HepG2 (cell line): ENCODE measurements around the gene ZNRF3. TPM values are rescaled to one million over a fixed set of nuclear protein-coding genes. Genes with fewer than 3 reads are reported as not detected.

Source experiments
- ATAC-seq: fragments of 200-7000 bp; cut with Tn5 transposase; 3 replicates; pipeline ENCODE4 v1.9.1; 2020; ENCODE audit warnings: mild to moderate bottlenecking, moderate library complexity
- BruUV-seq: library from RNA; stranded (reverse); fragments of 400-500 nt; replicated peaks from 2 replicates; lab custom pipeline; 2021; lab: Mats Ljungman, UMichigan
- CTCF ChIA-PET: fragments of 300-600 bp; formaldehyde crosslinking; extraction: SDS; loops from one replicate; lab custom pipeline; 2021; ENCODE audit warnings: low total read pairs, inconsistent platforms, low intra/inter-chr PET ratio; lab: Yijun Ruan, JAX
- POLR2A ChIA-PET: fragments of 350-600 bp; sonication (Branson Sonifier 250); formaldehyde crosslinking; loops from one replicate; lab custom pipeline; 2020; ENCODE audit warnings: antibody characterized with exemption, inconsistent platforms; lab: Yijun Ruan, JAX
- DNase-seq: peaks from one replicate; pipeline ENCODE4 v3.0.0-alpha.2; 2015; ENCODE audit warnings: low spot score
- FAIRE-seq: peaks from 3 replicates; lab custom pipeline; 2011; peaks lifted over from hg19 to GRCh38; lab: Jason Lieb, UNC
- H2AFZ ChIP-seq: one replicate; pipeline ENCODE4 v1.6.1; 2011; ENCODE audit warnings: low read length, inconsistent platforms
- H3K27ac ChIP-seq: fragments of 300-600 bp; 3 replicates; pipeline ENCODE4 v1.8.0; 2011; ENCODE audit warnings: mixed run types, mild to moderate bottlenecking, mixed read lengths, low read length, inconsistent platforms; ENCODE audit not compliant: insufficient read depth; ENCODE audit errors: extremely low read length
- H3K27me3 ChIP-seq, 2 experiments: fragments of 200-600 bp in 1 of 2; 2 replicates in 1 of 2; 3 replicates in 1 of 2; pipeline versions ENCODE4 v1.6.0 to v1.8.0; 2011; ENCODE audit warnings: low read length in 2 of 2, mild to moderate bottlenecking in 2 of 2, moderate library complexity in 2 of 2, inconsistent platforms in 1 of 2; ENCODE audit not compliant: insufficient read depth in 2 of 2, control insufficient read depth in 1 of 2
- H3K36me3 ChIP-seq, 2 experiments: fragments of 200-600 bp in 1 of 2; replicated peaks in 1 of 2; 2 replicates in 1 of 2; 3 replicates in 1 of 2; pipeline versions ENCODE4 v1.5.1 to v1.8.0; 2011; ENCODE audit warnings: low read length in 2 of 2, inconsistent platforms in 1 of 2; ENCODE audit not compliant: insufficient read depth in 2 of 2, control insufficient read depth in 1 of 2
- H3K4me1 ChIP-seq: 2 replicates; pipeline ENCODE4 v1.5.1; 2012; ENCODE audit warnings: low read length, inconsistent platforms; ENCODE audit not compliant: insufficient read depth
- H3K4me2 ChIP-seq: 2 replicates; pipeline ENCODE4 v1.6.0; 2011; ENCODE audit warnings: low read depth, low read length, inconsistent platforms
- H3K4me3 ChIP-seq, 3 experiments: fragments of 200-600 bp in 1 of 3; sonication (generic), shearing (Covaris generic) in 1 of 3; replicated peaks in 1 of 3; 2 replicates each; pipeline ENCODE4 v1.5.1; 2011 to 2016; ENCODE audit warnings: low read length in 3 of 3, inconsistent platforms in 2 of 3, low read depth in 2 of 3, mild to moderate bottlenecking in 2 of 3, control low read depth in 1 of 3, mixed read lengths in 1 of 3; ENCODE audit not compliant: insufficient read depth in 1 of 3
- H3K79me2 ChIP-seq: one replicate; pipeline ENCODE4 v1.6.1; 2011; ENCODE audit warnings: low read length, inconsistent platforms; ENCODE audit not compliant: insufficient read depth
- H3K9ac ChIP-seq: 2 replicates; pipeline ENCODE4 v1.6.0; 2011; ENCODE audit warnings: mild to moderate bottlenecking, low read depth, low read length, inconsistent platforms; ENCODE audit not compliant: insufficient read depth
- H3K9me3 ChIP-seq: 2 replicates; pipeline ENCODE4 v1.5.1; 2012; ENCODE audit warnings: mild to moderate bottlenecking, low read length
- H4K20me1 ChIP-seq: 2 replicates; pipeline ENCODE4 v1.6.0; 2011; ENCODE audit warnings: inconsistent platforms, mild to moderate bottlenecking, low read length, moderate library complexity; ENCODE audit not compliant: insufficient read depth
- CEBPB ChIP-seq: IDR thresholded peaks from 2 replicates; pipeline ENCODE4 v1.6.1; 2011; ENCODE audit warnings: low read depth, low read length, improper control_type of control experiment, borderline replicate concordance
- CEBPG ChIP-seq: IDR thresholded peaks from 2 replicates; pipeline ENCODE4 v1.6.1; 2016
- ERF ChIP-seq: IDR thresholded peaks from 2 replicates; pipeline ENCODE4 v1.6.1; 2018; ENCODE audit warnings: missing biosample characterization, missing genetic modification reagents
- MBNL3 ChIP-seq: fragments of 250-450 bp; sonication (Bioruptor Pico); conservative IDR thresholded peaks from 2 replicates; pipeline ENCODE4 v1.8.0; 2022; ENCODE audit warnings: mild to moderate bottlenecking, inconsistent platforms
- NAIF1 ChIP-seq: sonication (generic); formaldehyde crosslinking; IDR thresholded peaks from 2 replicates; pipeline ENCODE4 v1.5.0; 2020; ENCODE audit warnings: mild to moderate bottlenecking, missing genetic modification reagents, borderline replicate concordance
- POGZ ChIP-seq: sonication (generic); formaldehyde crosslinking; IDR thresholded peaks from 2 replicates; pipeline ENCODE4 v1.4.0; 2020; ENCODE audit warnings: mild to moderate bottlenecking, missing genetic modification reagents
- ZMYM4 ChIP-seq: sonication (generic); formaldehyde crosslinking; IDR thresholded peaks from 2 replicates; pipeline ENCODE4 v1.8.1; 2023; ENCODE audit warnings: mild to moderate bottlenecking, missing genetic modification reagents
- ZNF333 ChIP-seq: sonication (generic); formaldehyde crosslinking; IDR thresholded peaks from 2 replicates; pipeline ENCODE4 v1.4.0; 2020; ENCODE audit warnings: mild to moderate bottlenecking, missing genetic modification reagents, borderline replicate concordance
- ZNF33A ChIP-seq: sonication (generic); formaldehyde crosslinking; IDR thresholded peaks from 2 replicates; pipeline ENCODE4 v1.5.1; 2020; ENCODE audit warnings: missing genetic modification reagents, mild to moderate bottlenecking, moderate library complexity, borderline replicate concordance
- ZNF407 ChIP-seq: sonication (generic); formaldehyde crosslinking; IDR thresholded peaks from one replicate; pipeline ENCODE4 v1.5.1; 2020; ENCODE audit warnings: mild to moderate bottlenecking, missing genetic modification reagents; ENCODE audit errors: not compliant biosample characterization
- WGBS: methylation state at CpG from one replicate; pipeline ENCODE4 v1.1.6; 2017; ENCODE audit warnings: low lambda C conversion rate; 5-methylcytosine and 5-hydroxymethylcytosine counted together
- in situ Hi-C: cut with HindIII; loops from 2 replicates; pipeline ENCODE4 v1.10.0; 2017; ENCODE audit warnings: low pct_unique_long_range_greater_than_20kb; ENCODE audit not compliant: extremely low pct_ligation_motif_present
- intact Hi-C: fragments of 100-400 bp; cut with micrococcal nuclease; formaldehyde crosslinking; loops from one replicate; pipeline ENCODE4 v1.10.0; 2022; ENCODE audit not compliant: unreplicated experiment
- polyA plus RNA-seq, 8 experiments: library from polyadenylated mRNA; depleted of rRNA in 3 of 8; stranded (reverse) in 7 of 8; unstranded in 1 of 8; fragments of >200 nt; fragmentation: Illumina TruSeq in 4 of 8; extraction: Trizol in 4 of 8; gene quantifications; 2 replicates each; pipeline versions ENCODE4 v1.2.1 to v1.2.3, GENCODE V29; 2011 to 2016; ENCODE audit warnings: low read depth in 4 of 8, missing spikeins in 1 of 8, mixed read lengths in 1 of 8; ENCODE audit not compliant: insufficient read depth in 1 of 8
- total RNA-seq, 5 experiments: library from RNA; depleted of rRNA; stranded (reverse); fragments of >200 nt; fragmentation: Illumina TruSeq; extraction: Trizol; gene quantifications; 2 replicates each; pipeline ENCODE4 v1.2.3, GENCODE V29; 2016; ENCODE audit warnings: low read depth in 1 of 5
- TF ChIP-seq, protein P1 (sequence below): sonication (generic); formaldehyde crosslinking; IDR thresholded peaks from 2 replicates; pipeline ENCODE4 v1.4.0; 2020; ENCODE audit warnings: missing genetic modification reagents, borderline replicate concordance

Gene ZNRF3
- total and polyA plus RNA-seq, 2 of the 13 experiments (the other 11 are each of a cell fraction or from before 2014, with no cell fraction given): 20.3 to 36.7 TPM

- no peak for TF ChIP-seq MBNL3 (CRISPR knock-in tag)
- no peak for TF ChIP-seq ERF
- no peak for TF ChIP-seq NAIF1 (CRISPR knock-in tag)
- TF ChIP-seq ZMYM4 (CRISPR knock-in tag): no peak
- TF ChIP-seq, protein P1, sequence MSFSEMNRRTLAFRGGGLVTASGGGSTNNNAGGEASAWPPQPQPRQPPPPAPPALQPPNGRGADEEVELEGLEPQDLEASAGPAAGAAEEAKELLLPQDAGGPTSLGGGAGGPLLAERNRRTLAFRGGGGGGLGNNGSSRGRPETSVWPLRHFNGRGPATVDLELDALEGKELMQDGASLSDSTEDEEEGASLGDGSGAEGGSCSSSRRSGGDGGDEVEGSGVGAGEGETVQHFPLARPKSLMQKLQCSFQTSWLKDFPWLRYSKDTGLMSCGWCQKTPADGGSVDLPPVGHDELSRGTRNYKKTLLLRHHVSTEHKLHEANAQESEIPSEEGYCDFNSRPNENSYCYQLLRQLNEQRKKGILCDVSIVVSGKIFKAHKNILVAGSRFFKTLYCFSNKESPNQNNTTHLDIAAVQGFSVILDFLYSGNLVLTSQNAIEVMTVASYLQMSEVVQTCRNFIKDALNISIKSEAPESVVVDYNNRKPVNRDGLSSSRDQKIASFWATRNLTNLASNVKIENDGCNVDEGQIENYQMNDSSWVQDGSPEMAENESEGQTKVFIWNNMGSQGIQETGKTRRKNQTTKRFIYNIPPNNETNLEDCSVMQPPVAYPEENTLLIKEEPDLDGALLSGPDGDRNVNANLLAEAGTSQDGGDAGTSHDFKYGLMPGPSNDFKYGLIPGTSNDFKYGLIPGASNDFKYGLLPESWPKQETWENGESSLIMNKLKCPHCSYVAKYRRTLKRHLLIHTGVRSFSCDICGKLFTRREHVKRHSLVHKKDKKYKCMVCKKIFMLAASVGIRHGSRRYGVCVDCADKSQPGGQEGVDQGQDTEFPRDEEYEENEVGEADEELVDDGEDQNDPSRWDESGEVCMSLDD (CRISPR knock-in tag): no peak
- TF ChIP-seq POGZ: no peak
- no peak for TF ChIP-seq ZNF33A (CRISPR knock-in tag)
These were observed 8.9 kb downstream of the ZNRF3 start (continued) for GRCh38 chr22:28892175-28892731.

- Histone ChIP-seq H3K79me2 (peaks cover 94% of the 10 kb centered on the region), H2AFZ (no peak overlapping the region), H3K4me1 (peaks cover 99% of the 10 kb centered on the region), H3K9ac (no peak overlapping the region), H4K20me1 (peaks cover 84% of the 10 kb centered on the region), H3K9me3 (no peaks in the 10 kb centered on the region), H3K4me3 (no peak overlapping the region), H3K27ac (no peak overlapping the region), H3K4me2 (no peak overlapping the region), H3K27me3 (no peaks in the 10 kb centered on the region), H3K36me3 (peaks cover 8 to 35% of the 10 kb centered on the region in 2 experiments; a peak in 4 of 5 replicates)
- no peak for ATAC-seq
- TF ChIP-seq ZNF333 (CRISPR knock-in tag) (no peak), CEBPG (CRISPR knock-in tag) (0 out of 2 replicates have a peak, but pooled peaks have one; percentile 24), CEBPB (peak; percentile 73), ZNF407 (CRISPR knock-in tag) (no peak)
- POLR2A ChIA-PET: interaction anchor here (1.3 kb wide), 1 partner anchor 24 kb away, joined by 3 read pairs; no protein-coding TSS in a partner anchor
- WGBS: 93% methylated on average over 4 of the region's 4 CpGs
- in situ Hi-C loops: no loop called here
- no peak for DNase-seq
- CTCF ChIA-PET: no interaction called here
- intact Hi-C loops: loop anchor here (5.0 kb wide), 1 partner anchor 48 kb away; no protein-coding TSS in a partner anchor
- no peak for FAIRE-seq
- no TSS peak for BruUV-seq
These were observed 10.4 kb downstream of the ZNRF3 start for GRCh38 chr22:28893810-28894209.
